GM19452 (cell line): Measurements from ENCODE around the gene CFAP410.

Source experiments
- ATAC-seq: cut with Tn5 transposase; IDR thresholded peaks from one replicate; pipeline ENCODE4 v1.9.1; 2021; ENCODE audit not compliant: unreplicated experiment

The CFAP410 gene

GRCh38 chr21:44300262-44300959 is 38.8 kb downstream of the CFAP410 start:
- ATAC-seq, result peak; percentile 32

GRCh38 chr21:44299458-44300261 is 39.5 kb downstream of the CFAP410 start, which contains the start of gene PFKL:
Gene PFKL, plus strand, starts transcription at chr21:44300053. Its CDS starts 53 bp downstream, at chr21:44300106.
- peak; percentile 58 for ATAC-seq

- no peak for ATAC-seq
Observed at GRCh38 chr21:44299085-44299457, 40.1 kb downstream of the CFAP410 start.

GRCh38 chr21:44298301-44298700 is 40.9 kb downstream of the CFAP410 start:
- ATAC-seq, result no peak

GRCh38 chr21:44297525-44298290 is 41.5 kb downstream of the CFAP410 start:
- no peak for ATAC-seq

- no peak for ATAC-seq
Observed at GRCh38 chr21:44296916-44297315, 42.3 kb downstream of the CFAP410 start.

GRCh38 chr21:44296103-44296519 is 43.1 kb downstream of the CFAP410 start:
- no peak for ATAC-seq

GRCh38 chr21:44295646-44296045 is 43.5 kb downstream of the CFAP410 start:
- ATAC-seq, result no peak

GRCh38 chr21:44295163-44295573 is 44.0 kb downstream of the CFAP410 start:
- no peak for ATAC-seq

- ATAC-seq, result no peak
Observed at GRCh38 chr21:44294391-44295162, 44.6 kb downstream of the CFAP410 start.

GRCh38 chr21:44293551-44294231 is 45.5 kb downstream of the CFAP410 start:
- ATAC-seq, result no peak

GRCh38 chr21:44292812-44293195 is 46.4 kb downstream of the CFAP410 start:
- ATAC-seq, result no peak

GRCh38 chr21:44291936-44292811 is 47.0 kb downstream of the CFAP410 start:
- ATAC-seq, result no peak

- no peak for ATAC-seq
Observed at GRCh38 chr21:44291078-44291935, 47.9 kb downstream of the CFAP410 start.

GRCh38 chr21:44290327-44291077 is 48.7 kb downstream of the CFAP410 start:
- ATAC-seq, result no peak

GRCh38 chr21:44289381-44290010 is 49.7 kb downstream of the CFAP410 start:
- no peak for ATAC-seq
